Left lung (tissue), 14 donors: ENCODE results near the gene PDLIM5. TPM values are rescaled to one million over a fixed set of nuclear protein-coding genes. Genes with fewer than 3 reads are reported as not detected.
"Not testable (repeated sequence)": the region's sequence is repeated elsewhere in the genome, so short reads cannot be mapped to it uniquely, and the experiment has no call there.

Experiments used
- ATAC-seq: fragments of 200-7000 bp; cut with Tn5 transposase; one replicate; pipeline ENCODE4 v1.9.1; 2020; ENCODE audit warnings: moderate library complexity
- DNase-seq, 4 donors: peaks; one replicate each; pipeline ENCODE4 v3.0.0-alpha.2; 2013 to 2020
- H3K27ac ChIP-seq, 2 donors: fragments of 200-600 bp; sonication (generic) in 1 of 2; one replicate each; pipeline versions ENCODE4 v1.5.0 to v1.8.0; 2020 to 2021
- H3K27me3 ChIP-seq, 2 donors: fragments of 200-600 bp; sonication (generic) in 1 of 2; one replicate each; pipeline versions ENCODE4 v1.5.0 to v1.8.0; 2020 to 2021
- H3K36me3 ChIP-seq, 2 donors: fragments of 200-600 bp; sonication (generic) in 1 of 2; one replicate each; pipeline versions ENCODE4 v1.5.0 to v1.8.0; 2020 to 2021
- H3K4me1 ChIP-seq, 2 donors: fragments of 200-600 bp; one replicate each; pipeline ENCODE4 v1.8.0; 2021
- H3K4me3 ChIP-seq, 2 donors: fragments of 200-600 bp; sonication (generic) in 1 of 2; one replicate each; pipeline versions ENCODE4 v1.5.0 to v1.8.0; 2020 to 2021; ENCODE audit warnings: mild to moderate bottlenecking in 1 of 2
- H3K9me3 ChIP-seq, 2 donors: fragments of 200-600 bp; sonication (generic) in 1 of 2; one replicate each; pipeline versions ENCODE4 v1.5.0 to v1.8.0; 2020 to 2021
- CTCF ChIP-seq, 2 donors: fragments of 200-600 bp; sonication (generic) in 1 of 2; IDR thresholded peaks; one replicate each; pipeline versions ENCODE4 v1.5.0 to v1.8.0; 2021; ENCODE audit warnings: antibody characterized with exemption in 2 of 2
- intact Hi-C, 2 donors: fragments of 100-400 bp; cut with DNase I; formaldehyde crosslinking; loops; one replicate each; pipeline versions ENCODE4 v1.11.2 to v1.14.2; 2022
- long read RNA-seq, 12 donors: library from polyadenylated mRNA in 2 of 12; unstranded in 2 of 12; transcript quantifications; one replicate each; pipeline ENCODE4 v2.0.0 and lab custom pipeline, GENCODE V29; 2019 to 2026
- polyA plus RNA-seq, 6 donors: library from polyadenylated mRNA; unstranded; fragments of 120-200 nt; gene quantifications; one replicate each; pipeline ENCODE4 v1.2.1, GENCODE V29; 2013; ENCODE audit not compliant: insufficient read length in 6 of 6
- total RNA-seq, 2 donors: library from RNA; stranded (reverse); fragmentation: NEBNext Ultra II Directional; extraction: Animal tissue kit (Norgen Biotek cat#: 25700); gene quantifications; one replicate each; pipeline ENCODE4 v1.2.1, GENCODE V29; 2021
- donor health status: DM: no; HTN: yes; CAD: no.
- donor health status: DM: no; HTN: no; CAD: no.

The PDLIM5 gene, protein sequence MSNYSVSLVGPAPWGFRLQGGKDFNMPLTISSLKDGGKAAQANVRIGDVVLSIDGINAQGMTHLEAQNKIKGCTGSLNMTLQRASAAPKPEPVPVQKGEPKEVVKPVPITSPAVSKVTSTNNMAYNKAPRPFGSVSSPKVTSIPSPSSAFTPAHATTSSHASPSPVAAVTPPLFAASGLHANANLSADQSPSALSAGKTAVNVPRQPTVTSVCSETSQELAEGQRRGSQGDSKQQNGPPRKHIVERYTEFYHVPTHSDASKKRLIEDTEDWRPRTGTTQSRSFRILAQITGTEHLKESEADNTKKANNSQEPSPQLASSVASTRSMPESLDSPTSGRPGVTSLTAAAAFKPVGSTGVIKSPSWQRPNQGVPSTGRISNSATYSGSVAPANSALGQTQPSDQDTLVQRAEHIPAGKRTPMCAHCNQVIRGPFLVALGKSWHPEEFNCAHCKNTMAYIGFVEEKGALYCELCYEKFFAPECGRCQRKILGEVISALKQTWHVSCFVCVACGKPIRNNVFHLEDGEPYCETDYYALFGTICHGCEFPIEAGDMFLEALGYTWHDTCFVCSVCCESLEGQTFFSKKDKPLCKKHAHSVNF
- total RNA-seq (100 to 1,000 TPM in 1 of 2 donors, 10 to 100 TPM in 1; 75.7 to 105 TPM), polyA plus RNA-seq (10 to 100 TPM; 18.3 to 22.1 (median 19.7) TPM)
- long read RNA-seq, donor 1, full-length matches to known transcripts, result 3 of 12 reads
- long read RNA-seq, donor 1, partial matches to known transcripts, result 9 of 12 reads
- long read RNA-seq, donor 1, other reads (novel, unspliced or antisense), result 0 of 12 reads
- long read RNA-seq, donor 2, partial matches to known transcripts, result 0 of 2 reads
- long read RNA-seq, donor 2, other reads (novel, unspliced or antisense), result 0 of 2 reads
- long read RNA-seq, donor 3, full-length matches to known transcripts, result 2 of 2 reads
- long read RNA-seq, donor 3, partial matches to known transcripts, result 0 of 2 reads
- long read RNA-seq, donor 3, other reads (novel, unspliced or antisense), result 0 of 2 reads
- long read RNA-seq, donor 4, full-length matches to known transcripts, result 2 of 10 reads
- long read RNA-seq, donor 4, partial matches to known transcripts, result 3 of 10 reads
- long read RNA-seq, donor 4, other reads (novel, unspliced or antisense), result 5 of 10 reads
- long read RNA-seq, donor 5, full-length matches to known transcripts, result 1 of 1 reads
- long read RNA-seq, donor 5, partial matches to known transcripts, result 0 of 1 reads
- long read RNA-seq, donor 5, other reads (novel, unspliced or antisense), result 0 of 1 reads
- long read RNA-seq, donor 6, partial matches to known transcripts, result 0 of 1 reads
- long read RNA-seq, donor 6, other reads (novel, unspliced or antisense), result 0 of 1 reads
- long read RNA-seq, donor 7, result 0 reads
- long read RNA-seq, donor 8, full-length matches to known transcripts, result 1 of 1 reads
- long read RNA-seq, donor 8, partial matches to known transcripts, result 0 of 1 reads
- long read RNA-seq, donor 8, other reads (novel, unspliced or antisense), result 0 of 1 reads
- long read RNA-seq, donor 9, result 0 reads
- long read RNA-seq, donor 10, full-length matches to known transcripts, result 2 of 10 reads
- long read RNA-seq, donor 10, partial matches to known transcripts, result 4 of 10 reads
- long read RNA-seq, donor 10, other reads (novel, unspliced or antisense), result 4 of 10 reads
- long read RNA-seq, donor 11, full-length matches to known transcripts, result 6 of 14 reads
- long read RNA-seq, donor 11, partial matches to known transcripts, result 8 of 14 reads
- long read RNA-seq, donor 11, other reads (novel, unspliced or antisense), result 0 of 14 reads
- long read RNA-seq, donor 12, result 0 reads

GRCh38 chr4:94451695-94452475 is at the start of gene PDLIM5:
Gene PDLIM5 (plus strand): TSS chr4:94451942. CDS start chr4:94455289, 3,347 bp downstream.
- Histone ChIP-seq H3K9me3 (no peaks in the 10 kb centered on the region), H3K4me3 (peak within 1 kb of the TSS; percentile 84 to 90), H3K36me3 (peaks cover 0 to 17% of the 10 kb centered on the region in 2 donors), H3K27me3 (peaks cover 0 to 8% of the 10 kb centered on the region in 2 donors), H3K27ac (peak within 1 kb of the TSS; percentile 94 to 95), H3K4me1 (peaks cover 6 to 38% of the 10 kb centered on the region in 2 donors)
- no peak for TF ChIP-seq CTCF (IDR thresholded peaks at IDR 0.05)
- DNase-seq (peak; percentile 90 to 99 (median 93)), ATAC-seq (peak; percentile 96)
- intact Hi-C loops, result no loop called here

GRCh38 chr4:94402439-94402838 is 49.3 kb upstream of the PDLIM5 start:
- H3K27me3 ChIP-seq, H3K9me3 ChIP-seq, H3K36me3 ChIP-seq, H3K4me3 ChIP-seq, ATAC-seq, H3K4me1 ChIP-seq, H3K27ac ChIP-seq, DNase-seq: not testable (repeated sequence)
- intact Hi-C loops, result loop anchor here in 1 of 2 donors (10.0 kb wide), 1 partner anchor 98 kb away; no protein-coding TSS in a partner anchor

- Histone ChIP-seq H3K27me3 (no peaks in the 10 kb centered on the region), H3K9me3 (peaks cover 0 to 3% of the 10 kb centered on the region in 2 donors), H3K4me3 (no peak overlapping the region), H3K27ac (no peak overlapping the region), H3K4me1 (no peaks in the 10 kb centered on the region), H3K36me3 (no peaks in the 10 kb centered on the region)
- no peak for ATAC-seq
- no peak for DNase-seq
- intact Hi-C loops, result loop anchor here in 1 of 2 donors (10.0 kb wide), 1 partner anchor 99 kb away; no protein-coding TSS in a partner anchor
- no peak for TF ChIP-seq CTCF (IDR thresholded peaks at IDR 0.05)
Measured at GRCh38 chr4:94403751-94404150, 48.0 kb upstream of the PDLIM5 start.

DNA sequence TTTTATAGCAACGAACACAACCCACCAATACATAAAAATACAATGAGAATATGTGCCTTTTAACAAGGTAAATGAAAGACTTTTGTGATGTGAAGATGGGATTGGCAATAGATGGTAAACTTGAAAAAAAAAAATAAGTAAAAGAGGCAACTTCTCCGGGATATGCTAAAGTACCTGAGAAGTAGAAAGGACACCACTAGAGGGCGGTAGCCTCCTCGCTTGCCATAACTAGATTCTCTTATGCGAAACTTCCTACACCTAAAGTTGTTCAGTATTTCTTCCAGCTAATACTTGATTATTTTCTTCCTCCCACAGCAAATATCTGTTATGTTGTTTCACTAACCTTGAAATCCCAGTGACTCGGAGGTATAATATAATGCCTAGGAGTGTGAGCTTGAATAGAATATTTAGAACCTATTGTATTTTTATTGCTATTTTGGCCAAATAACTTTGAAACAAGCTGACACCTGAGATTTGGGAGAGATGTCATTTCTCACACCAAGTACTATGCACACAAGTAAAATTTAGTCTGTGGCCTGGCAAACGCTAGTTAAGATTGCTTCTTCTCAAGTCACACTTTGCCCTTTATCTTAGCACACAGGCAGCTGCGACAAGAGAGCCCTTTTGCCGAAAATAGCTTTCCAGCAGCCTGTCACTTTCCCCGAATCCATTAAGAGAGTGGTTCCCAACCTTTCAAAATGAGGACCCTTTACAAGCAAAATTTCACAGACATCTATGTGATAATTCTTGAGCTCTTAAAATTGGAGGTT is 44.9 kb upstream of the PDLIM5 start:
- Histone ChIP-seq H3K4me3 (no peak overlapping the region), H3K27ac (no peak overlapping the region), H3K4me1 (no peaks in the 10 kb centered on the region), H3K9me3 (peaks cover 0 to 3% of the 10 kb centered on the region in 2 donors), H3K36me3 (no peaks in the 10 kb centered on the region), H3K27me3 (no peaks in the 10 kb centered on the region)
- peak in 3 of 4 donors; percentile 57 to 87 (median 67) for DNase-seq
- peak; percentile 80 to 87 for TF ChIP-seq CTCF (IDR thresholded peaks at IDR 0.05)
- ATAC-seq, result peak; percentile 95
- intact Hi-C loops, result loop anchor here in 1 of 2 donors (5.0 to 10.0 kb wide), 2 partner anchors 102 to 190 kb away; no protein-coding TSS in a partner anchor
